Liver (tissue), 9 donors: ENCODE data around the gene CTDSP2. TPM values are rescaled to one million over a fixed set of nuclear protein-coding genes. Genes with fewer than 3 reads are reported as not detected.
"Not testable (repeated sequence)": the region's sequence is repeated elsewhere in the genome, so short reads cannot be mapped to it uniquely, and the experiment has no call there.

ENCODE experiments used
- DNase-seq: peaks from one replicate; pipeline ENCODE4 v3.0.0-alpha.2; 2017; ENCODE audit warnings: low spot score
- H3K27ac ChIP-seq, 2 donors: one replicate each; pipeline ENCODE4 v1.7.0; 2013; ENCODE audit warnings: inconsistent platforms in 2 of 2, low read length in 2 of 2, control low read depth in 1 of 2, low read depth in 1 of 2, mild to moderate bottlenecking in 1 of 2
- H3K27me3 ChIP-seq, 4 donors: one replicate each; pipeline versions ENCODE4 v1.6.1 to v1.7.0; 2013; ENCODE audit warnings: low read length in 3 of 4, inconsistent platforms in 1 of 4, mild to moderate bottlenecking in 1 of 4, moderate library complexity in 1 of 4; ENCODE audit not compliant: control insufficient read depth in 4 of 4, insufficient read depth in 4 of 4
- H3K36me3 ChIP-seq, 4 donors: one replicate each; pipeline versions ENCODE4 v1.6.1 to v1.7.0; 2013; ENCODE audit warnings: low read length in 3 of 4, mild to moderate bottlenecking in 3 of 4, low read depth in 1 of 4, moderate library complexity in 1 of 4; ENCODE audit not compliant: control insufficient read depth in 4 of 4, insufficient read depth in 3 of 4
- H3K4me1 ChIP-seq, 4 donors: one replicate each; pipeline versions ENCODE4 v1.6.1 to v1.7.0; 2013; ENCODE audit warnings: low read length in 3 of 4, mild to moderate bottlenecking in 3 of 4, moderate library complexity in 1 of 4; ENCODE audit not compliant: control insufficient read depth in 4 of 4, insufficient read depth in 4 of 4
- H3K4me3 ChIP-seq, 3 donors: one replicate each; pipeline versions ENCODE4 v1.6.1 to v1.7.0; 2013; ENCODE audit warnings: low read length in 3 of 3, control low read depth in 1 of 3, low read depth in 1 of 3, mild to moderate bottlenecking in 1 of 3
- H3K9ac ChIP-seq, 2 donors: one replicate each; pipeline ENCODE4 v1.7.0; 2013; ENCODE audit warnings: low read length in 2 of 2, mild to moderate bottlenecking in 2 of 2, moderate library complexity in 2 of 2, control low read depth in 1 of 2, low read depth in 1 of 2
- H3K9me3 ChIP-seq, 4 donors: one replicate each; pipeline versions ENCODE4 v1.6.1 to v1.7.0; 2013; ENCODE audit warnings: low read length in 3 of 4; ENCODE audit not compliant: control insufficient read depth in 4 of 4
- EGR1 ChIP-seq, 2 donors: IDR thresholded peaks; 2 replicates each; pipeline ENCODE4 v1.6.1; 2016 to 2018; ENCODE audit warnings: antibody characterized with exemption in 2 of 2, low read depth in 2 of 2
- FOXA1 ChIP-seq: IDR thresholded peaks from 2 replicates; pipeline ENCODE4 v1.6.1; 2016; ENCODE audit warnings: antibody characterized with exemption
- HNF4G ChIP-seq: IDR thresholded peaks from 2 replicates; pipeline ENCODE4 v1.6.1; 2016; ENCODE audit warnings: antibody characterized with exemption
- JUND ChIP-seq, 2 donors: IDR thresholded peaks; 2 replicates each; pipeline ENCODE4 v1.6.1; 2016; ENCODE audit warnings: antibody characterized with exemption in 2 of 2
- NR2F2 ChIP-seq: IDR thresholded peaks from 2 replicates; pipeline ENCODE4 v1.6.1; 2016; ENCODE audit warnings: antibody characterized with exemption
- RAD21 ChIP-seq, 2 donors: IDR thresholded peaks; 2 replicates each; pipeline ENCODE4 v1.6.1; 2016; ENCODE audit warnings: antibody characterized with exemption in 2 of 2, mild to moderate bottlenecking in 2 of 2
- REST ChIP-seq: IDR thresholded peaks from 2 replicates; pipeline ENCODE4 v1.6.1; 2016; ENCODE audit warnings: antibody characterized with exemption, mild to moderate bottlenecking
- SP1 ChIP-seq: IDR thresholded peaks from 2 replicates; pipeline ENCODE4 v1.6.1; 2018; ENCODE audit warnings: antibody characterized with exemption, mild to moderate bottlenecking
- TAF1 ChIP-seq: conservative IDR thresholded peaks from 2 replicates; pipeline ENCODE4 v1.6.1; 2016; ENCODE audit warnings: antibody characterized with exemption, mild to moderate bottlenecking
- YY1 ChIP-seq: IDR thresholded peaks from 2 replicates; pipeline ENCODE4 v1.6.1; 2016; ENCODE audit warnings: antibody characterized with exemption, mild to moderate bottlenecking
- WGBS: extraction: QIAGEN DNeasy Blood & Tissue Kit; methylation state at CpG from one replicate; pipeline ENCODE4 v1.1.7; 2013; 5-methylcytosine and 5-hydroxymethylcytosine counted together
- polyA plus RNA-seq, 2 donors: library from polyadenylated mRNA; stranded (reverse) in 1 of 2; unstranded in 1 of 2; fragments of 200-250 nt in 1 of 2; fragments of >200 nt in 1 of 2; fragmentation: Nextera tagmentation in 1 of 2; extraction: Ambion mirVana in 1 of 2; gene quantifications; one replicate each; pipeline versions ENCODE4 v1.2.1 to v1.2.3, GENCODE V29; 2013 to 2015
- total RNA-seq, 2 donors: library from RNA; depleted of rRNA; stranded (reverse); fragments of >200 nt; gene quantifications; one replicate each; pipeline ENCODE4 v1.2.3, GENCODE V29; 2014
- TF ChIP-seq, protein P1 (sequence below): fragments of 150-350 bp; IDR thresholded peaks from 2 replicates; pipeline ENCODE4 v1.5.1; 2017; ENCODE audit warnings: improper control_type of control experiment, low read depth, low read length; ENCODE audit not compliant: missing input control
- TF ChIP-seq, protein P2 (sequence below): IDR thresholded peaks from 2 replicates; pipeline ENCODE4 v1.6.1; 2016; ENCODE audit warnings: antibody characterized with exemption
- donor health status: healthy.
- donor health status: healthy.
- donor health status: healthy.
- donor health status: healthy.
- donor health status: healthy.

Gene CTDSP2
- total and polyA plus RNA-seq, 4 donors: 20.1 to 60.9 (median 43.7) TPM

DNA sequence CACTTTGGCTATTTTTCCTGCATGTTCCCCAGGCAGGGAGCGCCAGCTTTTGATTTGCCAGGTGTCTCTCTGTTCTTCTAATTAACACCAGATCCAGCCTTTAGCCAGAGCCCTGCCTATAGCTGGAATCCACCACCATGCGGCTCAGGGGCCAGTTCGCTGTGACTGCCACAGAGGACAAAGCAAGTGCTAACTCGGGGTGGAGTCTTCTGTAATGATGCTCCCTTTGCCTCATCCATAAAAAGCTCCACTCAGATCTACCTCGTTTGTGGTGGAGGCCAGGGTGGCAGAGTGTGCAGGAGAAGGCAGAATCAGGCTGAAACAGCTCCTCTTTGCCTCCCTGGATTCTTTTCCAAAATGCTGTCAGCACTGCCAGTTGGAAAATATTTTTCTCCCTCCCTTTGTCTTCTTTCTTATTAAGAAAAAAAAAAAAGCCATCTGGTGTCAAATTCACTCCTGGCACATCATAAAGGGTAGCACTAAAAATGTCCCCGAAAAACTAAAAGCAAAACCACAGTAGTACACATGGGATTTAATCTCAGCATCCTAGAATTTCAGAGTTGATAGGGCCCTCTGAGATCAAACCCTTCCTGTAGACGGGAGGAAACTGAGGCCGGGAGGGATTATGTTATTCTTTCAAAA lies 18.0 kb upstream of the CTDSP2 start:
- Histone ChIP-seq H3K9me3 (no peaks in the 10 kb centered on the region), H3K9ac (peak overlapping the region in 1 of 2 donors; percentile 49), H3K27me3 (no peaks in the 10 kb centered on the region), H3K4me1 (peaks cover 0 to 4% (median 3%) of the 10 kb centered on the region in 4 donors), H3K4me3 (peak overlapping the region; percentile 56 to 66 (median 58)), H3K36me3 (no peaks in the 10 kb centered on the region), H3K27ac (peak overlapping the region; percentile 69)
- no peak for TF ChIP-seq HNF4G
- no peak for DNase-seq
- 60% methylated on average over 8 of the region's 8 CpGs for WGBS

GRCh38 chr12:57863676-57864075 lies 17.1 kb upstream of the CTDSP2 start:
- WGBS: 69% methylated on average over 1 of the region's 1 CpG
- Histone ChIP-seq H3K27ac (no peak overlapping the region), H3K4me1 (peaks cover 0 to 4% (median 3%) of the 10 kb centered on the region in 4 donors), H3K4me3 (no peak overlapping the region), H3K9me3 (no peaks in the 10 kb centered on the region), H3K36me3 (no peaks in the 10 kb centered on the region), H3K27me3 (no peaks in the 10 kb centered on the region), H3K9ac (no peak overlapping the region)
- no peak for DNase-seq
- no peak for TF ChIP-seq REST

- H3K36me3 ChIP-seq: no peaks in the 10 kb centered on the region
- no peak for TF ChIP-seq SP1
- no peak for TF ChIP-seq TAF1
- no peak for TF ChIP-seq FOXA1
- TF ChIP-seq, protein P1, sequence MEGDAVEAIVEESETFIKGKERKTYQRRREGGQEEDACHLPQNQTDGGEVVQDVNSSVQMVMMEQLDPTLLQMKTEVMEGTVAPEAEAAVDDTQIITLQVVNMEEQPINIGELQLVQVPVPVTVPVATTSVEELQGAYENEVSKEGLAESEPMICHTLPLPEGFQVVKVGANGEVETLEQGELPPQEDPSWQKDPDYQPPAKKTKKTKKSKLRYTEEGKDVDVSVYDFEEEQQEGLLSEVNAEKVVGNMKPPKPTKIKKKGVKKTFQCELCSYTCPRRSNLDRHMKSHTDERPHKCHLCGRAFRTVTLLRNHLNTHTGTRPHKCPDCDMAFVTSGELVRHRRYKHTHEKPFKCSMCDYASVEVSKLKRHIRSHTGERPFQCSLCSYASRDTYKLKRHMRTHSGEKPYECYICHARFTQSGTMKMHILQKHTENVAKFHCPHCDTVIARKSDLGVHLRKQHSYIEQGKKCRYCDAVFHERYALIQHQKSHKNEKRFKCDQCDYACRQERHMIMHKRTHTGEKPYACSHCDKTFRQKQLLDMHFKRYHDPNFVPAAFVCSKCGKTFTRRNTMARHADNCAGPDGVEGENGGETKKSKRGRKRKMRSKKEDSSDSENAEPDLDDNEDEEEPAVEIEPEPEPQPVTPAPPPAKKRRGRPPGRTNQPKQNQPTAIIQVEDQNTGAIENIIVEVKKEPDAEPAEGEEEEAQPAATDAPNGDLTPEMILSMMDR: no peak
- no peak for TF ChIP-seq YY1
- no peak for TF ChIP-seq JUND (IDR thresholded peaks at IDR 0.05)
- TF ChIP-seq NR2F2: no peak
- no peak for TF ChIP-seq RAD21 (IDR thresholded peaks at IDR 0.05)
- TF ChIP-seq, protein P2, sequence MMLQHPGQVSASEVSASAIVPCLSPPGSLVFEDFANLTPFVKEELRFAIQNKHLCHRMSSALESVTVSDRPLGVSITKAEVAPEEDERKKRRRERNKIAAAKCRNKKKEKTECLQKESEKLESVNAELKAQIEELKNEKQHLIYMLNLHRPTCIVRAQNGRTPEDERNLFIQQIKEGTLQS: no peak
- TF ChIP-seq EGR1 (IDR thresholded peaks at IDR 0.05; ENCODE audit: low read depth in 2 of 2): no peak
- H3K27me3 ChIP-seq: no peaks in the 10 kb centered on the region
- WGBS: 93% methylated on average over 4 of the region's 4 CpGs
- no peaks in the 10 kb centered on the region for H3K9me3 ChIP-seq
- no peak overlapping the region for H3K4me3 ChIP-seq
- no peak overlapping the region for H3K9ac ChIP-seq
- no peak for DNase-seq
- peaks cover 0 to 4% (median 3%) of the 10 kb centered on the region in 4 donors for H3K4me1 ChIP-seq
- no peak overlapping the region for H3K27ac ChIP-seq
These were observed 15.4 kb upstream of the CTDSP2 start for GRCh38 chr12:57861967-57862366.

- H3K36me3 ChIP-seq, DNase-seq, H3K9ac ChIP-seq, H3K27ac ChIP-seq, H3K4me3 ChIP-seq, H3K4me1 ChIP-seq, H3K27me3 ChIP-seq, H3K9me3 ChIP-seq: not testable (repeated sequence)
- WGBS: 92% methylated on average over 5 of the region's 5 CpGs
These were observed 14.4 kb upstream of the CTDSP2 start for GRCh38 chr12:57860883-57861282.
